ENCODE data around the gene APEH.
"Not testable (repeated sequence)": the region's sequence is repeated elsewhere in the genome, so short reads cannot be mapped to it uniquely, and the experiment has no call there.

APEH gene

GRCh38 chr3:49694409-49695070, 20.4 kb downstream of the APEH start:
- not testable (repeated sequence) for DNase-seq

- DNase-seq, result not testable (repeated sequence)
These were observed 21.3 kb downstream of the APEH start for GRCh38 chr3:49695350-49696015.

- DNase-seq, result no peak
These were observed 25.3 kb downstream of the APEH start for GRCh38 chr3:49699281-49699979.

- no peak for DNase-seq
These were observed 25.9 kb downstream of the APEH start for GRCh38 chr3:49700014-49700413.

- no peak for DNase-seq
These were observed 26.4 kb downstream of the APEH start for GRCh38 chr3:49700453-49701128.

GRCh38 chr3:49701388-49702077, 27.4 kb downstream of the APEH start:
- DNase-seq, result no peak

- no peak for DNase-seq
These were observed 28.5 kb downstream of the APEH start for GRCh38 chr3:49702672-49703071.

GRCh38 chr3:49703443-49703927, 29.3 kb downstream of the APEH start:
- DNase-seq, result no peak

- DNase-seq, result no peak
These were observed 29.8 kb downstream of the APEH start for GRCh38 chr3:49703956-49704355.

GRCh38 chr3:49704629-49705028, 30.5 kb downstream of the APEH start:
- DNase-seq, result no peak

GRCh38 chr3:49705390-49705960, 31.3 kb downstream of the APEH start:
- DNase-seq, result no peak

- DNase-seq, result no peak
These were observed 32.4 kb downstream of the APEH start for GRCh38 chr3:49706456-49707112.

- DNase-seq, result no peak
These were observed 32.9 kb downstream of the APEH start for GRCh38 chr3:49707113-49707480.

- no peak for DNase-seq
These were observed 35.7 kb downstream of the APEH start for GRCh38 chr3:49709852-49710251.

GRCh38 chr3:49711489-49711888, 37.3 kb downstream of the APEH start:
- DNase-seq, result no peak

- no peak for DNase-seq
These were observed 38.0 kb downstream of the APEH start for GRCh38 chr3:49712166-49712565.

- no peak for DNase-seq
These were observed 38.6 kb downstream of the APEH start for GRCh38 chr3:49712631-49713317.

- DNase-seq, result no peak
These were observed 39.4 kb downstream of the APEH start for GRCh38 chr3:49713336-49714105.

GRCh38 chr3:49714728-49715550, 40.8 kb downstream of the APEH start:
- DNase-seq, result no peak

All from activated gamma-delta T cell (primary cell).